Stimulated activated CD4-positive, alpha-beta T cell treated with anti-CD3 and anti-CD28 coated beads, Interleukin-4, amount 100 ng/mL, for 4 hours (primary cell): ENCODE results near the gene BEND7.

ENCODE experiments used
- DNase-seq, 2 experiments: peaks; one replicate each; pipeline ENCODE4 v3.0.0-alpha.2; 2020

BEND7 gene

DNA sequence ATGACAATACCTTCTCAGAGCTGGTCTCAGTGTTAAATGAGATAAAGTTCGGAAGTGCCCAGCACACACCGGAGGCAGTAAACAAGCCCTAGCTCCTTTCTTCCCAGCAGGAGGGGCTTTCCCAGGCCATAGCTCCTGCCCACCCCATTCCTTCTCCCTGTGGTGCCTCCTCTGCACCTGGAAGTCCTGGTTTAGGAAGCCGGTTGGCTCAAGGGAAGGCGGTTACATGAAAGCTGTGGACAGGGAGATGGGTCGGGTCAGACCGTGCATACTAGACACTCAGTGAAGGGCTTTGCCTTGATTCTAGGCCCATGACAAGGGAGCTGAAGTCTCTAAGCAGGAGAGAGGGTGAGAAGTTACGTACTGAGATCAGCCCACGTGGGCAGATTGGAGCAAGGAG lies 8.6 kb downstream of the BEND7 start:
- no peak for DNase-seq

DNA sequence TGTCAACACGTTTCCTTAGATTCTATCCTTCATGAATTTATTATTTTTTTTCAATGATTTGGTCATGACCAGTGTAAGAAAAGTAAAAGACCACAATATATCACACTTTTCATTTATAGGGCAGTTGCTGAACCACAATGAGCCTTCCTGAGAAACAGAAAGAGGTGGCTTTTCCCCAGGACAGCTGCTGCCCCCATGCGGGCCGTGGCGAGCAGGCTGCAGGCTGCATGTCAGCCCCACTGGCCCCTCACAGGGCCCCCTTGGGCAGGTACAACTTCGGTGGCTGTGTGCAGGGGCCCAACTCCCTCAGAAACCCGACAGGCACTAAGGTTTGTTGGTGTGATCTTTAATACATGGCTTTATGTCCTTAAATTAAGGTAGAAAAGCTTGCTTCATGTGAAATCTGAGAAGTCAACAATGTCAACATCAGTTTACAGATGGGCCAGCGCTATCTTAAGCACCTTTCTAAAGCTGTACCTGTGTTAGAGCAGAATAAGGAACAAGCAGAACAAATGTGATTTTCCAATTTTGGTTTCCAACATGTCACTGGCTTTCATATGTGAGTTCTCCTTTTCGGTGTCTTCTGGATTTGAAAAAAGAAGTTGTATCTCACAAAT lies 10.6 kb downstream of the BEND7 start:
- no peak for DNase-seq

DNA sequence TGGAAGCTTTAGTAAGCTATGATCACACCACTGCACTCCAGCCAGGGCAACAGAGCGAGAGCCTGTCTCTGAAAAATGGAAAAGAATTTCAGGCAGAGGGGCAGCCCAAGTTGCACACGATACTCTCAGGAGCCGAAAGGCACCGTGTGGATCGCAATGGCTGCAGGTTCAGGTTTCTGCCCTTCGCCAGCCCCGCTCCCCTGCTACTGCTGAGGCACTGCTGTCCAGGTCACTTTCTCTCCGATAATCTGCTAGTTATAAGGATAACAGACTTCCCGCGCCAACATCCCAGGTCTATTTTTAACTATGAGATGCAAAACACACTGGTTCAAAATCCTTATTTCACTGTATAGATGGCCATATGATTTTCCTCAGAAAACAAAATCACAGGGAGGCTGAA lies 11.1 kb downstream of the BEND7 start:
- DNase-seq: no peak

DNA sequence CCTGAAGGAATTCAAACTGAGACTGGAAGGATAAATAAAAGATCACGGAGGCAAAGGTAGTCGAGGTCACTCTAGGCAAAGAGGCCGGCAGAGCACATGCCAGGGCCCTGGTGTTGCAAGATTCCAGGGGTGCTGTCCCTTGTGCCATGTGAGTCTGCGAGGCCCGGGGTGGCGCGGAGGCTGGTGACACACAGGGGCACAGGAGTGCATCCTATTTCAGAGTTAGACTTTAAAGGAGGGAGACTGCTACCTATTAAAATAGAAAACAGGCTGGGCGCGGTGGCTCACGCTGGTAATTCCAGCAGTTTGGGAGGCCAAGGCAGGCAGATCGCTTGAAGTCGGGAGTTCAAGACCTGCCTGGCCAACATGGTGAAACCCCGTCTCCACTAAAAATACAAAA lies 12.6 kb downstream of the BEND7 start:
- no peak for DNase-seq

DNA sequence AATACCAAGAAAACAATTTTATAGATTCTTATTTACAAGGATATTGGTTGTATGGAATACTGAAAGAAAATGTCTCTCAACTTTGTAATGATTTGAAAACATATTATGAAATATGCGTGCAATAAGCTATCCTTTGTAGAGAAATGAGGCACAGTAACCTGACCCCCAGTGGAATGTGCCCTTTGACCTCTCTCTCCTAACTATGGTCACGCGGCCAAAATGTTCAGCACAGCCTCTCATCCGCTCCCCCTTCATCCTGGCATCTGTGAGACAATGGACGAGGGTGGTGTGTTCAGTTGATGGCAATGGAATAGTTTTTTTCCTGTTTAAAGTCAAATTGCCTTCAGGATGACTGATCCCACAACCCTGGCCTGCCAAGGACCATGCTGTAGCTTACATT lies 13.3 kb downstream of the BEND7 start:
- DNase-seq: no peak

DNA sequence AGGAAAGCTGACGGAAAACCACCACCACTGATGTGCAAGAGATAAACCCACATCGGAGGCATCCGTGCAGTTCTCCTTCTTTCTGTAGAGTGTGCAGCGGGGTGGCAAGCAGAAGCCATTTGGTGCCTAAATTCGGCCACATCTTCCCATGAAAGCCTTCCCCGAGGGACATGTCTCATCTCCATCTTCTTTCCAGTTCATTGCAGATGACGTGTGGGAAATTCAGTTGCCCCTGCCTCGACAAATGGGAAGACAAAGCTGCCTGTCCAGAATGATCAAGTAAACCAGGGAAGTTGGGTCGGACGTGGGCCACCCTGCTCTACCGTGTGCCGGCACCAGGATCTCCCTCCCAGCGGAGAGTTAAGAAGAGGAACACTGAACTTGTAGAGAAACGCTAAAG lies 14.5 kb downstream of the BEND7 start:
- DNase-seq: no peak

DNA sequence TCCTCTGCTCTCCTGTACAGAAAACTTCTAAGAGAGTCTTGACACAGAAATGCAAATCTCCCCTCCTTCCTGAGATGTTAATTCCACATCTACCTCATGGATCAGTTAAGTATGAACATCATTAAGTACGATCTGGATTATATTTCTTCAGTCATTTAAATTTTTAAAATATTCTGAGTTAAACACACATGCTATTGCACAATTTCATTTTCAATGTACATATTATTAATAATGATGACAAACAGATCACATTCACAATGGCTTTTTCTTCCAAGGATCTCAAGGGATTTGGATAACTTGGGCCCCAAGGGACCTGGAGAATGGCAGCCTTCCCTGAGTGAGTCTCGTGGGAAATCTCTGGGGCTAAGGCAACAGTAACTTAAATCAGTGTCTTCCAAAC lies 16.2 kb downstream of the BEND7 start:
- no peak for DNase-seq

DNA sequence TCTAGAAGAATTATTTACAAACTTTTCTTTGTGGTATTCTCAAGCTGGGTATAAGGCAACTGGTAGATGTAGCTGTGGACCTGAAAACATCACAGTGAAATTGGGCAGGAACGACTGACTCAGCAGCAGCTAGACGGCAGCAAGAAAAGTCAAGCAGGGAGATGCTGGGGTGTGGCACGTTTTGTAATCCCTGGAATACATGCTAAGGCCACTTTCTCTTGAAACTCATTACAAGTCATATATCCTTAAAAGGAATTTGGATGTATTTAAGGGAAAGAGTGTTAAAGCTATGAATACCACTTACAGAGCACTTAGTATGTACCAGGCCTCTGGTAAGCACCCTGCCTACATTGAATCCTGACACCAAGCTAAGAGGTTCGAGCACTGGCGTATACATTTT lies 17.4 kb downstream of the BEND7 start:
- DNase-seq: no peak

DNA sequence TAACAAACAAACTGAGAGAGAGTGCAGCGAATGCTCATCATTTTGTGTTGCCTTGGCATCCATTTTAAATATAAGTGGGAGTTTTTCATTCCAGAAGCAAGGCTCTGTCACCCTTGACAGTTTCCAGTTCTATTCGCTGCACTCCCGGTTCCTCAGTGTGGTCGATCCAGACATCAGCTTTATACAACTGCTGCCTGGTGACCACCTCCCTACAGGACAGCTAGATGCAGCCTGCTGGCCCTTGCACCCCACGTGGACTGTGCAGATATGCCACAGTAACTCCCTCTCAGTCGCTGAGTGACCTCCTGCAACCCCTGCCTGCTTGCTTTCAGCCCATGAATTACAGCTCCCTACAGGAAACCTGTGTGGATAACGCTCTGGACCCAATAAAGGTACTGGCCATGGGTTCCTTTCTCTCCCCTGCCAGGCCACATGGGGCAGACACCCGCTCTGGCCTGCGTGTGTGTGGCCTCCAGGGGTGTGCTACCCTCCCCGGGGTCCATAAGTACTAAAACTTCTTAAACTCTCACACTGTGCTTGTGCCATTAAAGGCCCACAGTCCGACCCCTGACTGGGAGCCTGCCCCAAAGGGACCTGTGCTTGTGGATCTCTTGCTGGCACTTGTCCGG lies 23.6 kb downstream of the BEND7 start:
- no peak for DNase-seq

DNA sequence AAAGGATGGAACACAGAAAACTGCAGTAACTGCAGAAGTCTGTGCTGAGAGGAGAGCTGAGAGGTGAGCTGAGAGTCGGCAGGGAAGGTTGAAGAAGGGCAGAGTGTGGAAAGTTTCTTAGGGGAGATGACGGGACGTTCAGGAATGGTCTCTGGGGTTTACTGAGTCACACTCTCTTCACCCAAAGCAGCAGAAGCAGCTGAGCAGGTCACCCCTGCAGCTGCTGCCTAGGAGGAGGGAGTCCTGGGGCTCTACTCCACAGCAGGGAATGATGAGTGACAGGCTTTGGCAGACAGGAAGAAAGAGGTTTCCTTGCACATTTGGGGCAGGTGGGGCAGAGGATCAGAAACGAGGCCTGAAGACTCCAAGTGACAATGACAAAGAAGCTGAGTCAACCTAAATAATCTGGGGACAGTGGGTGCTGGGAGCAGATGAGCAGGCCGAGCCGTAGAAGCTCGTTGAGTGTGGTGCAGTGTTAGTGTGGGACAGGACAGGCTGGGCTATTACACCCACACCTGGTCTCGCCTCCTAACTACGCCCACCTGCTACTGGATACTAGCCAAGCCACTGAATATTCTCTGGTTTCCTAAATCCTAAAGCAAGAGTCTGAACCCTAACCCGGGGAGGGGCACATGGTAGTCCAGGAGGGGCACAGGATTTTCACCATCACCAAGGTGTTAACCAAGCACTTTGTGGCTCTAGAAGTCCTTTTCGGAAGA lies 24.9 kb downstream of the BEND7 start:
- no peak for DNase-seq

DNA sequence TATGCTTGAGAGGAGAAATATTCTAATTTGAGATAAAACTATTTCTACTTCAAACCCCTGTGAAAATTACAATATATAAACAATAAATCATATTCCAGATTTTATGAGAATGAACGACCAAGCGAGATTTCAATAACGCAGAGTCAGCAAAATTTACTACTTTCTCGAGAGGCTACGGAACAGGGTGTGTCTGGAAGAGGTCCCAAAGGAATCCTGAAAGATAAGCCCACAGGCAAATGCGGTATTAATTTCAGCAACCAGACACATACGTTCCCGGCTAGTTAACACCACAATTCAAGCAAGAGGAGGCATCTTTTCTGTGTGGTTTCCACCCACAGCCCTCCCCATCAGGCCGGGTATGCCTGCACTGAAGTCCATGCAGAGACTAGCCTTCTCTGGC lies 26.4 kb downstream of the BEND7 start:
- DNase-seq: no peak

DNA sequence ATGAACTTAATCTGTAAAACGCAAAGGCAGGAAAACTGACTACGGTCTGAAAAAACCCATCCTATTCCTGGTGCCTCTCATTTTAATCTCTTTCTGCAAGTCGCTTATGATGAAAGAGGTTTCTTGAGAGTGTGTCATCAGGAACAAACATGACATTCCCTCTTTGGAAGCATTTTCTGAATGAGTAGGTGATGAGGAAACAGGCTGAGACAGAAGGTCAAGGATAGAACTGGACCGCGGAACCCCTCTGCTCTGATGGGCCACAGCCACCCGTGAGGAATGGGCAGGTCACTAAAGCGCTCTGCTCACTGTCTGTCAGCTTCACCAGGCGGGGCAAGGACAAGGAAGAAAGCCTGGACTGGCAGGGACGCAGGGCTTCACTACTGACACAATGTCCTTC lies 28.6 kb downstream of the BEND7 start:
- no peak for DNase-seq

DNA sequence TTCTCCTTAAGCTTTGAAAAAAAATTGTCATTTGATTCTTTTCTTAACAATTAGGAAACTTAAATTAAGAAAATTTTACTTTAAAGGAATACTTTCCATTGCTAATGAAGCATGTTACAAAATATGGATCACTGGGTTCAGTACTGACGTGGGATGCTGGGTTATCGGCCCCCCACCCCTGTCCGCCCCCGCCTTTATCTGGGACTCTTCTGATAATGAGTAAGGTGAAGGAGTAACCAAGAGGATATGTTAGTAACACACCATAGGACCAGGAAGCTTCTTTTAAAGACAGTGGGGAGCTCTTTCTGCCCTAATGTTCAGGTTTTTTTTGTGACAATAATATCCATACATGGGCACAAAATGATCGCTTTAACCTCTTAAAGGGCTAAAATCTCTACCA lies 29.7 kb downstream of the BEND7 start:
- no peak for DNase-seq

DNA sequence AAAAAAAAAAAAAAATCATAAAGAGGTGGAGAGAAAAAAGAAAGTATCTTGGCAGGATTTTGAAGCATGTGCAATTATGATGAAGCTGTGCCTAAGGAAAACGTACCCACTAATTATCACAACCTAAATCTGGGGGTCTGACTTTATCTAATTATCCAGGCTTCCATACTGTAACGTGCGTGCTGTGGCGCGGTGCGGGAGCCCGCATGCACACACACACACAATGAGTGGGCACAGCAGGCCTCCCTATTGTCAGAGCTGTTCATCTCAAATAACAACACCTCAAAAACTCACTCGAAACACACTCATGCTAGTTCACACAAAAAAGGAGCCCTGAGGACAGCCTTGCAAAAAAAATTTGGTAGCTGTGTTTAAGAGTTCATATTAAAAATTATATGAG lies 31.9 kb downstream of the BEND7 start:
- no peak for DNase-seq

DNA sequence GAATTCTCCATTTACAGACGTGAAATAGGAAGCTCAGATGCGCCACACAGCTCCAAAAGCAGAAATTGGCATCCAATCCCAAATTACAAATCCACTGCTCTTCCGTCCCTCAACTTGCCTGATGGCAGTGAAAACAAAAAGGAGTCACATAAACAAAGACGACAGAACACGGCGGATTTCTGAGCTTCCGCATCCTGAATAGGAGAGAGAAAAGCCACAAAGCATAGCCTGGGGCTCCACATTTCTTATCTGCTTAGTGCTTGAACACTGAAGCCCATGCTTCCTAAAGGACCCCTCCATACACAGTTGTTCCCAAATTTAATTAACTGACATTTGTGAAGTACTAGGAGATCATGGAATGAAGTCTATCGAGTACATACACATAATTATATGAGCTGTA lies 32.6 kb downstream of the BEND7 start:
- no peak for DNase-seq

DNA sequence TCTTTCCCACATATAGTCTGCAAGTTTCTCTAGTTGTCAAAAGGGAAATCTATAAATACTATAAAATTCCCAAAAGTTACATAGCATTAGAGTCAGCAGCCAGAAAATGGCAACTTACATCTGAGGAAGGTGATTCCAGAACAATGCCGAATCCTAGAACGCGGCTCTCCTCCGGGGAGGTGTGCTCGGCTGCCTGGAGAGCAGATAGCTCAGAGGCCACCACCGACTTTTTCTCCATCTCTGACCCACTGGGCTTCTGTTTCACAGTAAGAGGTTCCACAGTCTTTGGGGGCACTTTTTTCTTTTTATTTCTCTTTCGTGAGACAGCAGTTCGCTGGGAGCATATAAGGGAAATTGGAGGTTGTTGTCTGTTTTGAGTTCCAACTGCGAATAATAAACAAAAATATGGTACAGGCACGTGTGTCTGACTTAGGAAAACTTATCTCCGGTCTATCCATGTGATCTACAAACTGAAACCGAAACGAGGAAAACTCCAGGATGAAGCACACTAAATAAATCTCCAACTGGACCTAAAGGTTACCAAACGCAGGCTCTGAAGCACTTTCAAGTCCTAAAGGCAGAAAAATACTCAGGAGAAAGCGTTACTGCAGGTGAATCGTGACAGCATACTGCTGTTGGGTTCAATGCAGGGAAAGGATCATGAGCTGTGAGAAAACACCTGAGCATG lies 36.2 kb downstream of the BEND7 start:
- no peak for DNase-seq

DNA sequence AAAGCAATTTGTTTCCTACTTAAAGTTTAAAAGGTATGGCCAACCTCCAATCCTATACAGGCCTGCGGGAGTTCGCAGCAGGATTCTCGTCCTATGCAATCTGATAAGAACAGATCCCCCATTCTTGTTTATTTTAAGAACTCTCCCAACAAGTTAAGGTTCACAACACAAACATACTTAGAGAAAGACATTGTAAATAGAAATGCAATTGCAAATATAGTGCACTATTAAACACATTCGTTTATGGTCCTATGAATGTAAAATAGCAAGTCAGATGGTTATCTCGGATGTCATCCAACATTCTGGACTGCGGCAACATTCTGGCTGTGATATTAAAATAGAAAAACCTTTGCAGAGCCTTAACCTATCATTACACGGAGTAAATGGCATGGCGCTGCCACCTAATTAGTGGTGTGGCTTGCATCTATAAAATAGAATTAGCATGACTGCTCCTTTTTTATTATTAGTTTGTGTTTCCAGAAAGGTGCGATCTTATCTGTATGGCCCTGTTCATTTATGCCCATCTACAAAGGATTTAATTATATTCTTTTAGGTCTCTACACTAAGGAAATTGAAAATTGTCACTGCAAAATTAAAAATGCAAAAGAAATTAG lies 37.0 kb downstream of the BEND7 start:
- DNase-seq: no peak

DNA sequence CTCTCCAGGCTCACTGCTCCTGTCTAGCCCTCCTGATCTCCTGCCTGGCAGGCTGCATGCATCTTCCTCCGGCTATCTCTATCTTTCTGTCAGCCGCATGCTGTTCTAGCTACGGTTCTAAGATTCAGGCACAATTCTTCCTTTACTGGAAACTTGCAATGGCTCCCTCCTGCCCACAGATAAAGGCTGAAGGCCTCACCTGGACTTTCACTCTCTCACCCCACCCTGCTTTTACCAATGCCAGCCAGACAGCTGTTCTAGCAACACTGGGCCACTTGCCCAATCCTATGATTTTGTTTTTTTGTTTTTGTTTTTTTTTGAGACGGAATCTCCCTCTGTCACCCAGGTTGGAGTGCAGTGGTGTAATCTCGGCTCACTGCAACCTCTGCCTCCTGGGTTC lies 38.3 kb downstream of the BEND7 start:
- DNase-seq: no peak

DNA sequence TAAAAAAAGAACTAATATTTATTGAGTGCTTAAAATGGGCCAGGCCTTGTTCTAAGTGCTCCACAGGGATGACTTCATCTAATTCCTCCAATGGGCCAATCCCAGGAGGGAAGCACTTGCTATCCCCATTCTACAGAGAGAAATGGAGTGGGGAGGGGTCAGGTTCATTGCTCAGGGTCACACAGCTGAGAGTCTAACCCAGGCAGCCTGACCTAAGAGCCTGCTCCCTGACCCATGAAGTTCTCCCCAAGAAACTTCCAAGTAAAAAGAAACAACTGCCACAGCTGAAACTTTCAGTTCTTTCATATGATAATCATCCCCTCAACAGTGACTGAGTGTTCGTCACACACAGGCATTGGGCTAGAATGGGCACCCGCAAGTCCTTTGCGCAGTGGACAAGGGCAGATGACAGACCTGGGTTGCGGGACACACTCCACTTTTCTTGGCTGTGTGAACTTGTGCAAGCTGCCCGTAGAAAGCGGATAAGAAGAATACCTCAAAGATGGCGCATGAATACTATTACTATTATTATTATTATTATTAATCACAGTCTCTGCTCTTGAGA lies 39.7 kb downstream of the BEND7 start:
- DNase-seq: no peak

DNA sequence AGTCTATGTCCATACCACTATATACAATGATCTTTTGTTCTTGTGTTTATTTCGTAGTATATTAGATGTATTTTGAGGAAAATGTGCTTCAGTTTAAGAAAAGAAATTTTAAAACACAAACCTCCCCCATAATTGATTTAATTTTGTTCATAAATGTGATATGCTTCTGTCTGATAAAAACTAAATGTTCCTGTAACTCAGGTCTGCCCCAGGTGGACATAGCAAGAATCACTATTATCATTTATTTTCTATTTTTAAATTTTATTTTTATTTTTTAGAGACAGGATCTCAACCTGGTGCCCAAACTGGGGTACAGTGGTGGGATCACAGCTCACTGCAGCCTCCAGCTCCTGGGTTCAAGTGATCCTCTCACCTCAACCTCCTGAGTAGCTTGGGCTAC lies 43.2 kb downstream of the BEND7 start:
- no peak for DNase-seq

DNA sequence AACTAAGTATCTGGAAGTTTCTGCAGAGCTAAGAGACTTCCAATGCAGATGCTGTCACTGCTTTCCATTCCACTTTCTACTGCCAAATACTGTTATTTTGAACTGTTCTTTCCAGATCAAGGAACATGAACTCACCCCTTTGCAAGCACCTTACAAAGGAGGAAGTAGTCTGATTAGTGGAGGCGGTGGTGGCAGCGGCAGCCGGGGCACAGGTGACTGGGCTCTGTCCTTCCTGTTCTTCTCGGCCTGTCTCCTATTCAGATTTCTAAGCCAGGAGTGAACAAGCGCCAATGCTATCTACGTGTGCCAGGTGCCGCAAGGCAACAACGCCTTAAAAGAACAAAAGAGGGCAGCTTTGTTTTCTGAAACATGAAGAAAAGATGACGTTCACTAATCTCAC lies 44.9 kb downstream of the BEND7 start:
- DNase-seq: no peak

DNA sequence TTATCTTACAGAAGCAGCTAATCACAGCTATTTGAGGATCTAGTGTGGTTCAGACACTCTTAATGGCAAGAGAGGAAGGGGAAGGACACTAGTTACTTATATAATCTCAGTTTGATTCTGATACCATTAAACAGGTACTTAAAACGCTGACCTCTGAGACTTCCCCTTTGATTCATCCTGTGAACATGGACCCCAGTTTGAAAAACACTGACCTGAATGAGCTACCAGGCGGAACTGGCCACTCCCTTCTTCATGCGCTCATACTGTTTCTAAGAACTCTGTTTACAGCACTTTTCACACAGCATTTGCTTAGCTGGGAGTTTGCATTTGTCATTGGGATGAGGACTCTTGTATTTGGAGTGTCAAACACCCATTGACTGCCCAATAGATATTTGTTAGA lies 45.7 kb downstream of the BEND7 start:
- no peak for DNase-seq

DNA sequence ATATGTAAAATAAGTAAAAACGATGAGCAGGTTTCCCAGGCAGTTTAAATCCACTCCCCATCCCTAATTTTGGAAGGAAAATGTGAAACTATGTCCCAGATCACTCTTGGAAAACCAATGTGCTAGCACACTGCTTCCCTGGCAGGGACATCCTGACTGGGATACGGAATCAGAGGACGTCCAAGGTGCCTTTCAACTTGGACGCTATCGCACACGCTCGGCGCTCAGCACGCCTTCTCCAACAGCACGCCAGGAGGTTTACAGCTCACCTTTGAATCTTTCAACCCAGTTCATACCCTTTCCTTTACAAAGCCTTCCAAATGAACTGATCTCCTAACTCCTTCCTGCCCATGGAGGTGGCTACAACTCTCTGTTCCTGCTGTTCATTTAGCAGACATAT lies 47.1 kb downstream of the BEND7 start:
- DNase-seq: no peak
